Measurements from ENCODE around the gene FLRT2.

FLRT2 gene

DNA sequence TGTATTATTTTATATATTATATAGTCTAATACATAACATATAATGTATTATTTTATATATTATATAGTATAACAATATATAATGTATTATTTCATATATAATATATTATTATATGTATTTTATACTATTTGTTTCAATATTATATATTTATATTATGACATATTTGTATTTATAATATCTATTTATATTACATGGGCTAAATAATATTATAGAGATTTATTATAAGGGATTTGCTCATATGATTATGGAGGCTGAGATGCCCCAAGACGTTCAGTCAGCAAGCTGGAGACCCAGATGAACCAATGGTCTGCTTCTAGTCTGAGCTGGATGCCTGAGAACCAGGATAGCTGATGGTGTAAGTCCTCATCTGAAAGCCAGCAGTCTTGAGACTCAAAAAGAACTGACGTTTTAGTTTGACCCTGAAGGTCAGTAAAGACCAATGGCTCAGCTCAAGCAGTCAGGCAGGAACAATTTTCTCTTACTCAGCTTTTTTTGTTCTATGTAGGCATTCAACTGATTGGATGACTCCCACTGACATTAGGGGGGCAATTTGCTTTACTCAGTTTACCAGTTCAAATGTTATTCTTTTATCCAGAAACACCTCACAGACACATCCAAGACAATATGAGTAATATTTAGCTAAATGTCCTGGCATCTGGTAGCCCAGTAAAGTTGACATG is 130.4 kb downstream of the FLRT2 start:
- no peak for DNase-seq (ENCODE audit: low read depth)

DNA sequence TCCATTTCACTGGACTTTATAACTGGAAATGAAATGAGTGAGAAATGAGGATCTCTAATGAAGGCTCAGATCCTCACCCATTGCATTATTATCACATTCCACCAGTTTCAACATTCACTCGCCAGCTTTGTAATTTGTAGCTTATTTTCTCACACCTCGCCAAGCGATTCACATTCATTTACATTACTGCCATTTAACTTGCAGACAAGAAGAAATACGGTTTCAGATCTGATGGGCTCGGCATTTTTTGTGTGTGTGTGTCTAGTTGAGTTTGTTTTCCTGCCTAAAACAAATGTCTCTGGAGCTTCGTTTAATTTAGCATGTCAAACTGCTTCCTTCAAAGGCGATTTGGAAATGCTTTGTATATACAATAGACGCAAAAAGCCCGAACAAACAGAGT is 132.2 kb downstream of the FLRT2 start:
- no peak for DNase-seq (ENCODE audit: low read depth)

DNA sequence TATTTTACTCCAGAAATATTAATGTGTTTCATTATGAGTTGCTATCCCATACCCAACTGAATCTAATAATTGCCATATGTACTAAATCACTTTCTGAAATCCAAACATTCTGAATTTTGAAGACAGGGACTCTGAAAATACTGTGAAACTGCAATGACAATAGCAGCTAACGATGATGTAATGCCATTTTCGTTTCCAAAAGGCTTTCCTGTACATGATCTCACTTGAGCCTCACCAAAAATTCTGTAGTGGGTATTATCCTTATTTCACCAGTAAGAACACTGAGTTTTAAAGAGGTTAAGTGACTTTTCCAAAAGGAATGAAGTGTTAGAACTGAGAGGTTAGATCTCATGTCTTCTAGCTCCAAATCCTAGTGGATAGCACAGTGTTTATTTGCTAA is 133.3 kb downstream of the FLRT2 start:
- no peak for DNase-seq (ENCODE audit: low read depth)

DNA sequence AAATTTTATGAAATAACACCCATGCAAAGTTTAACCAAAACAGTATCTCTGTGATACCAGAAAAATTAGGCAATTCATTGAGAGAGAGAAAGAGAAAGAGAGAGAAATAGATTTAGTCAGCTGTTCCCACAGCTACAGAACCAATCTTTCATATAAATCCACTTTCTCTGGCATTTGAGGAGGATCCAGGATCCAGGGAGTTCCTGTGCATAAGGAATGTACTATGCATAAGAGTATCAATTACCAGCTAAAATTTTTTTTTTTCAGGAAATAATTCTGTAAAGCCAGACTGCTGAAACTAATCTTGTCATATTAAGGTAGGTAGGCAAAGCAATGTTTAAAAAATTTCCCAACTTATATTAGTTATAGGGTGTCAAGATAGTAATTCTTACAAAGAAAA is 133.7 kb downstream of the FLRT2 start:
- no peak for DNase-seq (ENCODE audit: low read depth)

GRCh38 chr14:85675957-85676356 is 146.0 kb downstream of the FLRT2 start:
- DNase-seq (ENCODE audit: low read depth) = no peak

- DNase-seq (ENCODE audit: low read depth) = no peak
Observed at GRCh38 chr14:85686908-85687307, 157.0 kb downstream of the FLRT2 start.

DNA sequence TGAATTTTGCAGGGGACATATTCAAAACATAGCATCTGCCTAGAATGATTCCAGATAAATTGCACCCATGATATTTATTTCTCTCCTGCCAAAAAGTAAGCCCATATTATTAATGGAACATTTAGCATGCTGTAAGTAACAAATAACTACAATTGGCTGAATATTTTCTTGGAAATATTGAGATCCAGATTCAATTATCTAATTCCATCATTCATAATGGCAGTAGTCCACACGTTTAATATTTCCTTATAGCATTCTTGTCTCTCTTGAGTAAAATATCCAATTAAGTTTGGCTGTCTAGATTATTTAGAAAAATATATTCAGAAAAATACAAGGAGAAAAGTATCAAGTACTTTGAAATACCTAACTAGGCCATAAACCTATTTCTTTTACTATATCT is 157.5 kb downstream of the FLRT2 start:
- DNase-seq (ENCODE audit: low read depth) = no peak

DNA sequence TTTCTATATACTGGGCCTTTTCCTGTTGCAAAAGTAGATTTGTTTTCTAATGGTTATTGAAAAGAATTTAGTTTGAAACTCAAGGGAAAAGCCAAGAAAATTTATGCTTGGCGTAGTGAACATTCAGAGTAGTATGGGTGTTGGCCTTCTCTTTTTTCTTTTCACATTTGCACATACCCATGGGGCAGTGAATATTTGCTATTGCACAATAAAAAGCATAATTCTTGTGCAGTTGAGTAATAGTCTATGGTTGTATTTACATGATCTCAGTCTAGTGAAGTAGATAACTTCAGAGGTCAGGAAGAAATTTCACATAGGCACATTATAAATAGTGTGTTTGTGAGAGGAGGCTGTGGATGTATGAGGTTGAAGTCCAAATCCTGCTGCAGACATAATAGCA is 158.1 kb downstream of the FLRT2 start:
- DNase-seq (ENCODE audit: low read depth) = peak; percentile 3

DNA sequence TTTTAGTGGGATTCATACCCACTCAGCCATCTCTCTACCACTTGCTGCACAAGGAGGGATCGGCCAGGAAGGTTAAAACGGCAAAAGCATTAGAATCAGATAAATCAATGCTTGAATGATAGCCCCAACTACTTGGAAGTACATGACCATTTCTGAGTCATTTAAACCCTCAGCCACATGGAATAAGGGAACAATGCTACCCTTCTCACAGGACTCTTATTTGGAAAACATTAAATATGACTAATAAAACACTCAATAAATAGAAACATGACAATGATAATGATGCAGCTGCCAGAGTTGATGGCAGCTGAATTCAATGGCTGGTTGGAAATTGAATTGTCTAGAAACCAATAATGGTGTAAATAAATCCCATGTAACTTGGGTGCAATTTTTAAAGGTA is 165.4 kb downstream of the FLRT2 start:
- DNase-seq (ENCODE audit: low read depth) = no peak

DNA sequence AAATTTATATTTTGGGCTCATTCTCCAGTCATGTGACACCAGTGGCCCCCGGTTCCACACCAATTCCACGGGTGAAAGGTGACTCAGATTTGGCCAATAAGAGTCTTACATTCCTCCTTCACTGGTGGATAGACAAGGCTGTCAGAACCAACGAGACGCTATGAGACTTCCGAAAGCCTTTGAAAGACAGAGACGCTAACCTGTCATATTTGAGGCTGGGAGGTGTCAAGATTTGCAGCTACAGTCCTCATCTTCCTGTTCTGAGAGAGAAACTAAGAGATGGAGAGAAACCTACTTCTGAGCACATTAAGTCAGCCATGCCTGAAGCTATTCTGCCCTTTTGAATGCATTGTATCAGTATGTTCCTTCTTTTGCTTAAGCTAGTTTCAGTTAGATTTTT is 171.2 kb downstream of the FLRT2 start:
- DNase-seq (ENCODE audit: low read depth) = no peak

DNA sequence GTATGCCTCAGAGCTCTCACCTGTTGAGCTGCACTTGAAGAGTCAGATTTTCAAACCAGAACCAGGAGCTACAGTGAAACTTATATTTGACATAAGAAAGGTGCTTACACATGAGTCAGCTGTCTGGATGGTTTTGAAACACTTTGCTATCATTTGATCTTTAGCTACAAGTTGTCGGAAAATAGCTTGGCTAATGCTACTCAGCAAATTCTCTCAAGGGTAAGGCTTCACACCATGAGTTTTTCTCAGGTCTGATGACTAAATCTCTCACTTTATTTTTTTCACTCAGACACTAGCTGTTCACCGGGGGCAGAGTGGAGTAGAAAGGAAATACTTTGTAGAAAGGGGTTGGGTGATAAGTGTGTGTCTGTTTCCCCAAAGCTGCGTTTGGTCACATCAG is 171.8 kb downstream of the FLRT2 start:
- DNase-seq (ENCODE audit: low read depth) = peak; percentile 3

- no peak for DNase-seq (ENCODE audit: low read depth)
Observed at GRCh38 chr14:85702191-85702590, 172.2 kb downstream of the FLRT2 start.

GRCh38 chr14:85702997-85703396 is 173.1 kb downstream of the FLRT2 start:
- DNase-seq (ENCODE audit: low read depth) = peak; percentile 24

All from non-pigmented ciliary epithelial cell (primary cell).